Renal pelvis (tissue), 4 donors: Measurements from ENCODE around the gene CHCHD1. TPM values are rescaled to one million over a fixed set of nuclear protein-coding genes. Genes with fewer than 3 reads are reported as not detected.
"Not testable (repeated sequence)": the region's sequence is repeated elsewhere in the genome, so short reads cannot be mapped to it uniquely, and the experiment has no call there.

Experiments
- DNase-seq: peaks from one replicate; pipeline ENCODE4 v3.0.0-alpha.2; 2013
- polyA plus RNA-seq, 3 donors: library from polyadenylated mRNA; unstranded; fragments of 120-200 nt; gene quantifications; one replicate each; pipeline ENCODE4 v1.2.1, GENCODE V29; 2013; ENCODE audit not compliant: insufficient read length in 3 of 3

The CHCHD1 gene
- polyA plus RNA-seq, 3 donors = 50.0 to 55.2 (median 54.5) TPM

GRCh38 chr10:73787031-73787800 is 5.4 kb downstream of the CHCHD1 start:
- DNase-seq = not testable (repeated sequence)

DNA sequence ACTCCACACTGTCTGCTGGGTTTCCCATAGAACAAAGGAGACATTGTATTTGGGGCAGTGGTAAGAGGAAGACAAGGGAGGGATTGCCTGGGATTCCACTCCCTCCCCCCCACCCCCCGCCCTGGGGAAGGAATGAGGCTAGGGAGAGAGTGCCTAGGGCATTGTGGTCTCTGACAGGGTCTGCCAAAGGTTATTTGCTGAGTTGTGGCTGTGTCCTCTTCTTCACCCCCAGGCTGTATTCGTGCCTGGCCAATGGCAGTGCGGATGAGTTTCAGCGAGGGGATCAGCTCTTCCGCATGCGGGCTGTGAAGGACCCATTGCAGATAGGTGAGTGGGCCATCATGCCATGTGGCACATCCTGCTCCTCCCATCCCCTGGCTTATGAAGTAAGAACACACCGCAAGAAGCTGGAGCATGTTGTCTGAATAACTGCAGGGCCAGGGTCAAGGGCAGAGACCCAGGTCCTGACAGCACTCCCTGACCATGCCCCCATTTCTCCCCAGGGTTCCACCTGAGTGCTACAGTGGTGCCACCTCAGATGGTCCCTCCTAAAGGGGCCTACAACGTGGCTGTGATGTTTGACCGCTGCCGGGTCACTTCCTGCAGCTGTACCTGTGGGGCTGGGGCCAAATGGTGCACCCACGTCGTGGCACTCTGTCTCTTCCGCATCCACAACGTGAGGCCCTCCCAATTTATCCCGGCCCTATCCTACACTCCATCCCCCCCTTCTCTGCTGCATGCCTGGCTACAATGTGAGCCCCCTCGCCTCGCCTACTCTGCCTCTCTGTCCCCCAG is 7.2 kb downstream of the CHCHD1 start:
- DNase-seq = no peak

DNA sequence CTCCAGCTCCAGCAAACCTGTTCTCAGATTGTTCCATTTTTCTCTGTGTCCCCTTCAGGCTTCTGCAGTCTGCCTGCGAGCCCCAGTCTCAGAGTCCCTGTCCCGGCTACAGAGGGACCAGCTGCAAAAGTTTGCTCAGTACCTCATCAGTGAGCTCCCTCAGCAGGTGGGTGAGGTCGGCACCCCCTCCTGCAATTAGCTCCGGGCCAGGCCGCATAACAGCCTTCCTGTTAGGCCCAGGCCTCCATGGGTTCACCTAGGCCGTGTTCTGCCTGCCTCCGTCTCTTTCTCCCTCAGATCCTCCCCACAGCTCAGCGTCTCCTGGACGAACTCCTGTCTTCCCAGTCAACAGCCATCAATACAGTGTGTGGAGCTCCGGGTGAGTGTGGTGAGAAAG is 7.8 kb downstream of the CHCHD1 start:
- DNase-seq = no peak

- DNase-seq = no peak
Measured at GRCh38 chr10:73790886-73791625, 9.2 kb downstream of the CHCHD1 start.

- DNase-seq = no peak
Measured at GRCh38 chr10:73791871-73792400, 10.1 kb downstream of the CHCHD1 start.

DNA sequence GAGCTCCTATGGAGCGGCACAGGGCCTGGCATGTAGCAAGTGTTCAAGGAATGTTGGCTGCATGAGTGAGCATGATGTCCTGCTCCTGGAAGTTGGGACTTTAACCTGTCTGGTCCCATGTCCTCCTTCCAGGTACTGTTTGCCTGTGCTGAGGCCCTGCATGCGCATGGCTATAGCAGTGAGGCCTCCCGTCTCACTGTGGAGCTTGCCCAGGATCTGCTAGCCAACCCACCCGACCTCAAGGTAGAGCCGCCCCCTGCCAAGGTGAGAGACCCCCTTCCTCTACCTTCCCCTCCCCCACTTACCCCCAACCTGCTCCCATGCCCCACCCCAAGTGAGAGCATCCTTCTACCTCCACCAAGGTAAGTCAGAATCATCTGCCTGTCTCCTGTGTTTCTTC is 11.6 kb downstream of the CHCHD1 start:
- DNase-seq = no peak

GRCh38 chr10:73795491-73795890 is 13.6 kb downstream of the CHCHD1 start:
- not testable (repeated sequence) for DNase-seq

DNA sequence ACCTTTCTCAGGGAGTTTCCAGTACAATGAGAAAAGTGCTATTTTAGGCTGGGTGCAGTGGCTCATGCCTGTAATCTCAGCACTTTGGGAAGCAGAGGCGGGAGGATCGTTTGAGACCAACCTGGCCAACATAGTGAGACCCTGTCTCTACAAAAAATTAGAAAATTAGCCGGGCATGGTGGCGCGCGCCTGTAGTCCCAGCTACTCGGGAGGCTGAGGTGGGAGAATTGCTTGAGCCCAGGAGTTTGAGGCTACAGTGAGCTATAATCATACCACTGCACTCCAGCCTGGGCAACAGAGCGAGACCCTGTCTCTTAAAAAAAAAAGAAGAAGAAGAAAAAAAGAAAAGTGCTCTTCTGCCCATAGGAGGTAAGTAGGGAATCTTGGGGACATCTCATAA is 14.2 kb downstream of the CHCHD1 start:
- DNase-seq = not testable (repeated sequence)

DNA sequence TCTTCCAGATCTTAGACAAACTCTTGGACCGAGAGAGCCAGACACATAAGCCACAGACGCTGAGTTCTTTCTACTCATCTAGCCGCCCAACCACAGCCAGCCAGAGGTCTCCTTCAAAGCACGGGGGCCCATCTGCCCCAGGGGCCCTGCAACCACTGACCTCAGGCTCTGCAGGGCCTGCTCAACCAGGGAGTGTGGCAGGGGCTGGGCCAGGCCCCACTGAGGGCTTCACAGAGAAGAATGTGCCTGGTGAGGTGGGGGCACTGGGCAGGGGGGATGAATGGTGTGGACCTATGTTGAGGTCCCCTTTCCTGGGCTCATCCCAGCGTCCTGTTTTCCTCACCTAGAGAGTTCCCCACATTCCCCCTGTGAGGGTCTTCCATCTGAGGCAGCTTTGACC is 14.9 kb downstream of the CHCHD1 start:
- no peak for DNase-seq

DNA sequence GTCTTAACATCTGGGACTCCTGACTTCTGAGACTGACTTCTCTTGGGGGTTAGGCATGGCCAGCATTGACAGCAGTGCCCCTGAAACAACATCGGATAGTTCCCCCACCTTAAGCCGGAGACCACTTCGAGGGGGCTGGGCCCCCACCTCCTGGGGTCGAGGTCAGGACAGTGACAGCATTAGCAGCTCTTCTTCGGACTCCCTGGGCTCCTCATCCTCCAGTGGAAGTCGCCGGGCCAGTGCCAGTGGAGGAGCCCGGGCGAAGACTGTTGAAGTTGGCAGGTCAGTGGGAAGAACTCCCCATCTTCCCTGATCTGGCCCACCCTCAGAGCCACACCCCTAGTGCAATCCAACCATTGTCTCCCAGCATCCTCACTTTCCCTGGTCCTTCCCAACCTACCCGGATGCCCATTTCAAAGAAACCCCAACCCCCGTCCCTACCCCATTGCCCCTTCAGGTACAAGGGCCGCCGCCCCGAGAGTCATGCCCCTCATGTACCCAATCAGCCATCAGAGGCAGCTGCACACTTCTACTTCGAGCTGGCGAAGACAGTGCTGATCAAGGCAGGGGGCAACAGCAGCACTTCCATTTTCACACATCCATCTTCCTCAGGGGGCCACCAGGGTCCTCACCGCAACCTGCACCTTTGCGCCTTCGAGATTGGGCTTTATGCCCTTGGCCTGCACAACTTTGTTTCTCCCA is 15.6 kb downstream of the CHCHD1 start:
- no peak for DNase-seq

- DNase-seq = no peak
Measured at GRCh38 chr10:73798087-73798486, 16.2 kb downstream of the CHCHD1 start.

DNA sequence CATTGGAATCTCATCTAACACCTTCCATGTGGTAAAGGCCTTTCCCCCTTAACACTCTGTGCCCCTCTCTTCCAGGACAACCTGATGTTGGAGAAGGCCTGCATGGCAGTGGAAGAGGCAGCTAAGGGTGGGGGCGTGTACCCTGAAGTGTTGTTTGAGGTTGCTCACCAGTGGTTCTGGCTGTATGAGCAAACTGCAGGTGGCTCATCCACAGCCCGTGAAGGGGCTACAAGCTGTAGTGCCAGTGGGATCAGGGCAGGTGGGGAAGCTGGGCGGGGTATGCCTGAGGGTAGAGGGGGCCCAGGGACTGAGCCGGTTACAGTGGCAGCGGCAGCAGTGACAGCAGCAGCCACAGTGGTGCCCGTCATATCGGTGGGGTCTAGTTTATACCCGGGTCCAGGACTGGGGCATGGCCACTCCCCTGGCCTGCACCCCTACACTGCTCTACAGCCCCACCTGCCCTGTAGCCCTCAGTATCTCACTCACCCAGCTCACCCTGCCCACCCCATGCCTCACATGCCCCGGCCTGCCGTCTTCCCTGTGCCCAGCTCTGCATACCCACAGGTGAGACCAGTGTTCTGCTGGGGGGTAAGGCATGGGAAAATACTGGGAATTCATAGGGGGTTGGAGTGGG is 17.2 kb downstream of the CHCHD1 start:
- no peak for DNase-seq

GRCh38 chr10:73799899-73800559 is 18.2 kb downstream of the CHCHD1 start:
- DNase-seq = no peak

DNA sequence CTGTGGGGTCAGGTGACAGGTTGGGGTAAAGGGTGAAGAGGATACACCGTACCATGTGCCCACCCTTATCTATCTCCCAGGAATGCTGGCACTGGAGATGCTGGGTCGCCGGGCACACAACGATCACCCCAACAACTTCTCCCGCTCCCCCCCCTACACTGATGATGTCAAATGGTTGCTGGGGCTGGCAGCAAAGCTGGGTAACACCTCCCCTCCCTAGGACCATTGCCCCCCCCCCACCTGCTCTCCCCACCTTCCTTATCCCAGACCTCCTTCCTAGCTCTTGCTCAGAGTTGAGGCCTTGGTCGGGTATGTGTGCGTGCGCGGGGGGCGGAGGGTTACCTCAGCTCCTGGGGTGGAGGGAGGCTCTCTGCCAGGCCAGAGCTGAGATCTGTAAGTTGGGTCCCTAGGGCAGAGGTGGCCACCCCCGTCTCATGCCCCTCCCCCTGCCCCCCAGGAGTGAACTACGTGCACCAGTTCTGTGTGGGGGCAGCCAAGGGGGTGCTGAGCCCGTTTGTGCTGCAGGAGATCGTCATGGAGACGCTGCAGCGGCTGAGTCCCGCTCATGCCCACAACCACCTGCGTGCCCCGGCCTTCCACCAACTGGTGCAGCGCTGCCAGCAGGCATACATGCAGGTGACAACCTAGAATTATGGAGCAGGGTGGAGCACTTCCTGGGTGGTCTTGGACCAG is 18.9 kb downstream of the CHCHD1 start:
- DNase-seq = no peak

- DNase-seq = no peak
Measured at GRCh38 chr10:73801253-73801590, 19.4 kb downstream of the CHCHD1 start.

DNA sequence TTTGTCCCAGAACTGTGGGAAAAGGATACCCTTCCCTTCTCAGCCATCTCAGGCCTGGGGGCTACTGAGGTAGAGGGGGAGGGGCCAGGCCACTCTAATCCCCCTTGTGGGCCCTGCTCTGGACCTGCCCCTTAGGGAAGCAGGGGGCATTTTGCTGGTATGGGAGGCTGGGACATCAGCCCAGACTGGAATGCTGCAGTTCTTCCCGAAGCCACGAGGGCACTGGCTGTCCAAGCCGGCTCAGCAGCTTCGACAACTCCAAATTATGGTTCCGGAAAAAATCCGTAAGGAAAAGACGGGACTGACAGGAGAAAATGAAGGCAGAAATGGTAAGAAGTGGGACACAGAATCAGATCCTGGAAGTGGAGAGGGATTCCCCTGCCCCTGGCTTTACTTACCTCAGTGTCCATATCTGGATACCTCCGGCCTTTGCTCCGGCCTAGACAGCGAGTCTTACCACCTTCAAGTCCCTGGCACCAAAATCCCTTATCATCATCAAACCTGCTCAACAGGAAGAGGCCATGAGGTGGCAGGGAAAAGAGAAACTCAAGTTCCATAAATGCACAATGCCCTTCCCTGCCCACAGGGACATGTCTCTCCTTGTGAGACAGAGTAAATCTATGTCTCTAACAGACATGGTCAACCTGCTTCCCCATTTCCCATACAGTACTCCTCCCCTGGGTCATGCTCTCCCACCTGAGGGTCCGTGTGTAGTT is 20.6 kb downstream of the CHCHD1 start:
- no peak for DNase-seq

DNA sequence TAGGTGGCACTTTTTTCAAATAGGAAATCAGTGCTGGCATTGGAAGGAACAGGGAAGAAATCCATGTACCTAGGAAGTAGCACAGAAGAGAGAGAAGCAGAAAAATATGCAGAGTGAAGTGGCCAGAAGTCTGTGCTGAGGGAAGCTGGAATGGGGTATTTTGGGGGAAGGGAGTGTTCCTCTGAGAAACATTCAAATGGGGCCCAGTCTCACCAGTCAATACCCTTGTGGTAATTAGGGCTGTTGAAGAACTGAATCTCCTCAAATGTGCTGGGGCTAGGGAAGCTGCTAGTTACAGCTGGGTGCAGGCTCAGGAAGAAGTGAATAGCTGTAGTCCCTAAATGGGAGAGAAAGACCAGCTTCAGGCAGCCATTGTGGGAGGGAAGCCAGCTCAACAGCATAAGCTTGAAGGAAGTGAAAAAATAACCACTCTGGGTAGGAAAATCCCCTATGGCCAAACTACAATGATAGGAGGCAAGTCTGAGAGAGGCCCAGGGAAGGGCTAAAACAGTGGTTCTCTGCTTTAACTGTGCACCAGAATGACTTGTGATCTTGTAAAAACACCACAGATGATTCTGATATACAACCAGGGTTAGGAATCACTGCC is 21.9 kb downstream of the CHCHD1 start:
- DNase-seq = no peak

- DNase-seq = no peak
Measured at GRCh38 chr10:73806176-73806950, 24.5 kb downstream of the CHCHD1 start.
